CD4-positive, alpha-beta T cell (primary cell): Measurements from ENCODE around the gene ABCE1. TPM values are rescaled to one million over a fixed set of nuclear protein-coding genes. Genes with fewer than 3 reads are reported as not detected.

Experiments
- ATAC-seq: fragments of 200-7000 bp; cut with Tn5 transposase; one replicate; pipeline ENCODE4 v1.10.0; 2022; ENCODE audit warnings: mild to moderate bottlenecking; ENCODE audit not compliant: poor library complexity
- CTCF ChIA-PET: fragments of 350-600 bp; sonication (Branson Sonifier 250); formaldehyde crosslinking; loops from one replicate; lab custom pipeline; 2021; ENCODE audit warnings: antibody characterized with exemption, inconsistent platforms; lab: Charles Lee
- POLR2A ChIA-PET: fragments of 350-600 bp; sonication (Branson Sonifier 250); formaldehyde crosslinking; loops from one replicate; lab custom pipeline; 2021; ENCODE audit warnings: antibody characterized with exemption, inconsistent platforms; lab: Charles Lee
- DNase-seq, 14 experiments: peaks; one replicate each; pipeline ENCODE4 v3.0.0-alpha.2; 2013 to 2020; ENCODE audit warnings: mixed read lengths in 2 of 14
- H3K27ac ChIP-seq, 2 donors: one replicate each; pipeline versions ENCODE4 v1.5.1 to v1.7.0; 2013; ENCODE audit warnings: low read length in 2 of 2, low read depth in 1 of 2, mild to moderate bottlenecking in 1 of 2
- H3K27me3 ChIP-seq, 2 experiments: 1 replicate in 1 of 2; 2 replicates in 1 of 2; pipeline versions ENCODE4 v1.6.1 to v1.7.0; 2013; ENCODE audit warnings: low read length in 2 of 2, control low read depth in 1 of 2, mild to moderate bottlenecking in 1 of 2, moderate library complexity in 1 of 2; ENCODE audit not compliant: insufficient read depth in 2 of 2, control insufficient read depth in 1 of 2
- H3K36me3 ChIP-seq: one replicate; pipeline ENCODE4 v1.6.1; 2013; ENCODE audit warnings: low read length, control low read depth; ENCODE audit not compliant: insufficient read depth
- H3K4me1 ChIP-seq: one replicate; pipeline ENCODE4 v1.6.1; 2013; ENCODE audit warnings: low read length, control low read depth; ENCODE audit not compliant: insufficient read depth
- H3K4me3 ChIP-seq: one replicate; pipeline ENCODE4 v1.5.1; 2013; ENCODE audit warnings: mild to moderate bottlenecking, low read length, moderate library complexity
- H3K9me3 ChIP-seq, 2 experiments: 1 replicate in 1 of 2; 2 replicates in 1 of 2; pipeline versions ENCODE4 v1.6.1 to v1.7.0; 2013; ENCODE audit warnings: low read length in 2 of 2, mild to moderate bottlenecking in 2 of 2, control low read depth in 1 of 2, moderate library complexity in 1 of 2; ENCODE audit not compliant: control insufficient read depth in 1 of 2, insufficient read depth in 1 of 2
- H3K27ac Mint-ChIP-seq: one replicate; pipeline ENCODE4 v1.8.0; 2020; ENCODE audit warnings: mixed read lengths
- H3K27me3 Mint-ChIP-seq: one replicate; pipeline ENCODE4 v1.8.0; 2021; ENCODE audit warnings: mixed read lengths
- H3K36me3 Mint-ChIP-seq: one replicate; pipeline ENCODE4 v1.8.0; 2021; ENCODE audit warnings: low read depth, mixed read lengths
- H3K4me1 Mint-ChIP-seq: one replicate; pipeline ENCODE4 v1.8.0; 2021; ENCODE audit warnings: low read depth, mixed read lengths
- H3K4me3 Mint-ChIP-seq: one replicate; pipeline ENCODE4 v1.8.0; 2020; ENCODE audit warnings: mild to moderate bottlenecking, mixed read lengths
- H3K9me3 Mint-ChIP-seq: one replicate; pipeline ENCODE4 v1.8.0; 2020; ENCODE audit warnings: mixed read lengths
- intact Hi-C, 2 experiments: fragments of 100-400 bp; cut with DNase I in 1 of 2; cut with micrococcal nuclease in 1 of 2; formaldehyde crosslinking; loops; one replicate each; pipeline versions ENCODE4 v1.15.1 to v1.9.0; 2023 to 2025; cut with DNase I, micrococcal nuclease
- total RNA-seq, 174 experiments: library from RNA in 2 of 174; stranded (reverse) in 2 of 174; gene quantifications; one replicate each; pipeline ENCODE4 v1.2.3 and lab custom pipeline; 2021 to 2026
- TF ChIP-seq, protein P1 (sequence below): fragments of 200-600 bp; IDR thresholded peaks from one replicate; pipeline ENCODE4 v1.8.0; 2022; ENCODE audit warnings: antibody characterized with exemption, mild to moderate bottlenecking

ABCE1 gene
- total RNA-seq, 2 experiments from 2014 or later, result 50.1 to 50.6 TPM

DNA sequence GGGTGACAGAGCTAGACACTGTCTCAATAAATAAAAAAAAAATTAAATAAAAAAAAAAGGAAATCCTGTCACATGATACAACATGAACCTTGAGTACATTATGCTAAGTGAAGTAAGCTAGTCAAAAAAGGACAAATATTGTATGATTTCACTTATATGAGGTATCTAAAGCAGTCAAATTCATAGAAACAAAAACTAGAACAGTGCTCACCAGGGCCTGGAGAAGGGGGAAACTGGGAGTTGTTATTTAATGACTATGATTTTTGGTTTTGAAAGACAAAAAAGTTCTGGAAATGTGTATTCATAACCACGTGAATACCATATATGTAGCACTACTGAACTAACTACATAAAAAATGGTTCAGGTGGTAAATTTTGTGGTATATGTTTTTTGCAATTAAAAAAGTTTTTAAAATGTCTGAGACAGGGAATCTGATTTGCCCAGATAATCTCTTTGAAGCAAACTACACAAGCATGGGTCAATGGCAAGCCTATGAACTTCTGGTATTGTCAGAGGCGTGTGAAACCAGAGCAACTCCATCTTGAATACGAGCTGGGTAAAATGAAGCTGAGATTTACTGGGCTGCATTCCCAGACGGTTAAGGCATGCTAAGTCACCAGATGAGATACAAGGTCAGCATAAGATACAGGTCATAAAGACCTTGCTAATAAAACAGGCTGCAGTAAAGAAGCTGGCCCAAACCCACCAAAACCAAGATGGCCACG is 42.4 kb upstream of the ABCE1 start:
- no peaks in the 10 kb centered on the region for H3K4me1 ChIP-seq
- H3K27me3 ChIP-seq, result no peaks in the 10 kb centered on the region
- ATAC-seq (no peak), DNase-seq (no peak)
- intact Hi-C loops, result no loop called here
- POLR2A ChIA-PET, result no interaction called here
- H3K27ac Mint-ChIP-seq, result no peak overlapping the region
- H3K36me3 Mint-ChIP-seq, result peaks cover 13% of the 10 kb centered on the region
- no peak overlapping the region for H3K4me3 ChIP-seq
- TF ChIP-seq, protein P1, sequence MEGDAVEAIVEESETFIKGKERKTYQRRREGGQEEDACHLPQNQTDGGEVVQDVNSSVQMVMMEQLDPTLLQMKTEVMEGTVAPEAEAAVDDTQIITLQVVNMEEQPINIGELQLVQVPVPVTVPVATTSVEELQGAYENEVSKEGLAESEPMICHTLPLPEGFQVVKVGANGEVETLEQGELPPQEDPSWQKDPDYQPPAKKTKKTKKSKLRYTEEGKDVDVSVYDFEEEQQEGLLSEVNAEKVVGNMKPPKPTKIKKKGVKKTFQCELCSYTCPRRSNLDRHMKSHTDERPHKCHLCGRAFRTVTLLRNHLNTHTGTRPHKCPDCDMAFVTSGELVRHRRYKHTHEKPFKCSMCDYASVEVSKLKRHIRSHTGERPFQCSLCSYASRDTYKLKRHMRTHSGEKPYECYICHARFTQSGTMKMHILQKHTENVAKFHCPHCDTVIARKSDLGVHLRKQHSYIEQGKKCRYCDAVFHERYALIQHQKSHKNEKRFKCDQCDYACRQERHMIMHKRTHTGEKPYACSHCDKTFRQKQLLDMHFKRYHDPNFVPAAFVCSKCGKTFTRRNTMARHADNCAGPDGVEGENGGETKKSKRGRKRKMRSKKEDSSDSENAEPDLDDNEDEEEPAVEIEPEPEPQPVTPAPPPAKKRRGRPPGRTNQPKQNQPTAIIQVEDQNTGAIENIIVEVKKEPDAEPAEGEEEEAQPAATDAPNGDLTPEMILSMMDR, result no peak
- no peak overlapping the region for H3K4me3 Mint-ChIP-seq
- CTCF ChIA-PET, result no interaction called here
- no peaks in the 10 kb centered on the region for H3K27me3 Mint-ChIP-seq
- no peaks in the 10 kb centered on the region for H3K9me3 ChIP-seq
- H3K4me1 Mint-ChIP-seq, result peaks cover 24% of the 10 kb centered on the region
- no peak overlapping the region for H3K27ac ChIP-seq
- H3K9me3 Mint-ChIP-seq, result no peaks in the 10 kb centered on the region
- H3K36me3 ChIP-seq, result peaks cover 4% of the 10 kb centered on the region

DNA sequence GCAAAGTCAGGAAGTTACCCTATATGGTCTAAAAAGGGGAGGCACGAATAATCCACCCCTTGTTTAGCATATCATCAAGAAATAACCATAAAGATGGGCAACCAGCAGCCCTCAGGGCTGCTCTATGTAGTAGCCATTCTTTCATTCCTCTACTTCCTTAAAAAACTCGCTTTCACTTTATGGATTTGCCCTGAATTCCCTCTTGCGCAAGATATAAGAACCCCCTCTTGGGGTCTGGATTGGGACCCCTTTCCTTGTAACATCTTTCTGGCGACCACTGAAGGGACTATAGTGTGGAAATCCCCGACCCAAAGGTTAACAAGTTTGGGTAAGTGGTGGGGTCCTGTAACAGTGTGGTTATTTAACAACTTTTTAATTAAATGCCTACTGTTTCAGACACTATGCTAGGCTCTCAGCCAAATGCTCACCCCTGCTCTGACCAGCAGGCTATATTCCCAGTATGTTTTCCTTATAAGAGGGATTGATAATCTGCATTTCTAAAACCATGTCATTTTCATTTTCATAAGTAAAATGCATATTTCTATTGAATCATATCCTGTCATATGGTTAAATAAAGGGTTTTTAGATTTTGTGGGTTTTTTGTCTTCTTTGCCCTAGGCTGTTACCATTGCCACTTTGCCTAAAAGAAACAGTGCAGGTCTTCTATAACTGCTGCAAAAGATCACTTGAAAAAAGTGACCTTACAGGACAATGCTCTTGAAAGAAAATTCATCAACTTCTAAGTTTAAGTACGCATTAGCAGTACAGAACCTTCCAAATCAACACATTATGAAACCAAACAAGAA is 41.6 kb upstream of the ABCE1 start:
- Histone ChIP-seq H3K4me3 (no peak overlapping the region), H3K27ac (no peak overlapping the region), H3K9me3 (no peaks in the 10 kb centered on the region), H3K27me3 (no peaks in the 10 kb centered on the region), H3K4me1 (no peaks in the 10 kb centered on the region), H3K36me3 (no peaks in the 10 kb centered on the region)
- Mint-ChIP-seq H3K4me1 (peaks cover 28% of the 10 kb centered on the region), H3K36me3 (peaks cover 11% of the 10 kb centered on the region), H3K4me3 (no peak overlapping the region), H3K27ac (no peak overlapping the region), H3K9me3 (no peaks in the 10 kb centered on the region), H3K27me3 (no peaks in the 10 kb centered on the region)
- TF ChIP-seq, protein P1, result no peak
- ChIA-PET POLR2A (no interaction called here), CTCF (no interaction called here)
- no peak for DNase-seq
- ATAC-seq, result no peak
- intact Hi-C loops, result no loop called here

DNA sequence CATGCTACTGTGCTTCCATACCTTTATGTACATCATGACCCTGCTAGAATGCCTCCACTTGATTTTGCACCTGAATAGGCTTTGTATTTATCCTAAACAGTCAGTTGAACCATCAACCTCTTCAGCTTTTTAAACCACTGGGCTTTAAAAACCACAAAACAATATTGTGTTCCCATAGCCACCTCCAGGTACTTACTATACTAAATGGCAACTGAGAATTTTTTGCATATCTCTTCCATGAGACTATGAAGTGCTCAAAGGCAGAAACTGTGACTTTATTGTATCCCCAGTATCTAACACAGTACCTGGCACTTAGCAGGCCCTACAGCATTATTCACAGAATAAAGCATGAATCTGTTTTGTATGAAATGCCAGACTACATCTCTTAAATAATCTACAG is 39.9 kb upstream of the ABCE1 start:
- ATAC-seq (no peak), DNase-seq (no peak)
- Histone ChIP-seq H3K36me3 (no peaks in the 10 kb centered on the region), H3K4me3 (no peak overlapping the region), H3K9me3 (no peaks in the 10 kb centered on the region), H3K27ac (no peak overlapping the region), H3K27me3 (no peaks in the 10 kb centered on the region), H3K4me1 (no peaks in the 10 kb centered on the region)
- intact Hi-C loops, result no loop called here
- CTCF ChIA-PET, result no interaction called here
- POLR2A ChIA-PET, result no interaction called here
- H3K4me3 Mint-ChIP-seq, result no peak overlapping the region
- H3K27ac Mint-ChIP-seq, result no peak overlapping the region
- peaks cover 29% of the 10 kb centered on the region for H3K4me1 Mint-ChIP-seq
- no peaks in the 10 kb centered on the region for H3K9me3 Mint-ChIP-seq
- TF ChIP-seq, protein P1, result no peak
- H3K36me3 Mint-ChIP-seq, result peaks cover 18% of the 10 kb centered on the region
- no peaks in the 10 kb centered on the region for H3K27me3 Mint-ChIP-seq
